ENCODE data around the gene HINT2.

DNA sequence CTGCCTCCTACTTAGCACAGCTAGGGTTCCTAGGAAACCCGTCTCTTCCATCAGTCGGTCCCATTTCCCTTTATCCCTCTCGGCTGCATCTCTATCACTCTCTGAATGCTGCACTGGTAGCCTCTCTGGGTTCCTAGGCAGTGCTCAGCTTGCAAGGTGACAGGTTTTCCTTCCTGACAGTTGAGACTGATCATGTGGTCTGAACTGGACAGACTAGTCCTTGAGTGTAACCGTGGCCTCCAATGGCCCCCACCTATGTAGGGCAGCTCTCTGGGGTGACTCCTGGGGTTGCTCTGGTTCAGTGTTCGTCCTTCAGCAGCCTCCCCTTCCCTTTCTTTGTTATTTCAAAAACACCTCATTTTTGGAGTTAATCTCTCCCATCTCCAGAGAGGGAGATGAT is 18.0 kb upstream of the HINT2 start:
- TF ChIP-seq EZH2 (IDR thresholded peaks at IDR 0.05; ENCODE audit: low read length, unreplicated experiment) (no peak), EZH2phosphoT487 (IDR thresholded peaks at IDR 0.05; ENCODE audit: borderline replicate concordance, low read length) (no peak)
- TF ChIP-seq, protein P1, sequence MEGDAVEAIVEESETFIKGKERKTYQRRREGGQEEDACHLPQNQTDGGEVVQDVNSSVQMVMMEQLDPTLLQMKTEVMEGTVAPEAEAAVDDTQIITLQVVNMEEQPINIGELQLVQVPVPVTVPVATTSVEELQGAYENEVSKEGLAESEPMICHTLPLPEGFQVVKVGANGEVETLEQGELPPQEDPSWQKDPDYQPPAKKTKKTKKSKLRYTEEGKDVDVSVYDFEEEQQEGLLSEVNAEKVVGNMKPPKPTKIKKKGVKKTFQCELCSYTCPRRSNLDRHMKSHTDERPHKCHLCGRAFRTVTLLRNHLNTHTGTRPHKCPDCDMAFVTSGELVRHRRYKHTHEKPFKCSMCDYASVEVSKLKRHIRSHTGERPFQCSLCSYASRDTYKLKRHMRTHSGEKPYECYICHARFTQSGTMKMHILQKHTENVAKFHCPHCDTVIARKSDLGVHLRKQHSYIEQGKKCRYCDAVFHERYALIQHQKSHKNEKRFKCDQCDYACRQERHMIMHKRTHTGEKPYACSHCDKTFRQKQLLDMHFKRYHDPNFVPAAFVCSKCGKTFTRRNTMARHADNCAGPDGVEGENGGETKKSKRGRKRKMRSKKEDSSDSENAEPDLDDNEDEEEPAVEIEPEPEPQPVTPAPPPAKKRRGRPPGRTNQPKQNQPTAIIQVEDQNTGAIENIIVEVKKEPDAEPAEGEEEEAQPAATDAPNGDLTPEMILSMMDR (conservative IDR thresholded peaks at IDR 0.05; ENCODE audit: low read depth, low read length) = no peak
